LHCN-M2 (cell line): ENCODE data around the gene RSPRY1. TPM values are rescaled to one million over a fixed set of nuclear protein-coding genes. Genes with fewer than 3 reads are reported as not detected.
A peak's percentile ranks its signal among the peaks of the same experiment; 100 is the strongest.
"Not testable (repeated sequence)": the region's sequence is repeated elsewhere in the genome, so short reads cannot be mapped to it uniquely, and the experiment has no call there.

Experiments
- DNase-seq: peaks from one replicate; pipeline ENCODE4 v3.0.0-alpha.2; 2012; ENCODE audit warnings: low read depth
- total RNA-seq: library from RNA; depleted of rRNA; stranded (reverse); fragments of >200 nt; gene quantifications from 2 replicates; pipeline ENCODE4 v1.2.3, GENCODE V29; 2014

Gene RSPRY1
- total RNA-seq, 1 experiment from 2014 or later, result 34.9 TPM

DNA sequence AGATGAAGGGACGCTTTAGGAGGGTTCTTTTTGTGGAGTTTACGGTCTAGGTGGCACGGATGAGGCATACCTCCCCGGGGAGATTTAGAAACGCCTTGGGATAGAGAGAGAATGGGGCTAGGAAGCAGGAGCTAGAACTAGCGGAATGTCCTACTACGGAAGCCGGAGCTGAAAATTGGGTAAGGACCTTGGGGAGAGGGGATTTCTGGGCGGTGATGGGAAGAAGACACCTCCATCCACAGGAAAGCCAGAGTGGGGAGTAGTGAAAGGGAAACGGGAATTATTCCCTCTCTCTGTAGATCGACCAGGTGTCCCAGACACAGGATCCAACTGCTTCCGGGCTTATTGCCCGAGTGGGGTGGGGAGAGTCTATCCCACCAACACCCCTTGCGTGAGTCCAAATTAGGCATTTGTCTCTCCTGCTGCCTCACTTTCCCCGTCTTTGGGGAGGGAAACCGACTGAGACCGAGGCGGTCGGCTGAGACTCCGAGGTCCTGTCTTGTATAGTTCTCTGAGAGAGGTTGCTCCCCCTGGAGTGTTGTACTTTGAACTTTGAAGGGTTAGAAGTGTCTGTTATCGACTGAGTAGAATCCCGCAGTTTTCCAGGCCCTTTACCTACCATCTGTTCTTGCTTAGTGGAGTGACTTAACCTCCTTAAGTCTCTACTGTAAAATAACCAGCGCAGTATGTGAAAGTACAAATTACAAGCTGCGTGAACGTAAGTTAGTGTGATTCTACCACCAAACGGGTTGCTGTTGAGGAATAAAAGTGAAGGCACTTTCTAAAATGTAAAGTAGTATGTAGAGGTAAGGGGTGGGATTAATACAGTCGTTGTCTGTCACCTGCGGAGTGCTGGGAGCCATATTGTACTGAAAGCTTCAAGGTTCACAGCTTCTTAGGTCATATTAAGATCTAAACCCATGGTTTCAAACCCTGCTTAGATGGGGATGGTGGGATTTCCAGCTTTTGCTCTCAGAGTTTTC lies 1.0 kb downstream of the RSPRY1 start:
- no peak for DNase-seq

DNA sequence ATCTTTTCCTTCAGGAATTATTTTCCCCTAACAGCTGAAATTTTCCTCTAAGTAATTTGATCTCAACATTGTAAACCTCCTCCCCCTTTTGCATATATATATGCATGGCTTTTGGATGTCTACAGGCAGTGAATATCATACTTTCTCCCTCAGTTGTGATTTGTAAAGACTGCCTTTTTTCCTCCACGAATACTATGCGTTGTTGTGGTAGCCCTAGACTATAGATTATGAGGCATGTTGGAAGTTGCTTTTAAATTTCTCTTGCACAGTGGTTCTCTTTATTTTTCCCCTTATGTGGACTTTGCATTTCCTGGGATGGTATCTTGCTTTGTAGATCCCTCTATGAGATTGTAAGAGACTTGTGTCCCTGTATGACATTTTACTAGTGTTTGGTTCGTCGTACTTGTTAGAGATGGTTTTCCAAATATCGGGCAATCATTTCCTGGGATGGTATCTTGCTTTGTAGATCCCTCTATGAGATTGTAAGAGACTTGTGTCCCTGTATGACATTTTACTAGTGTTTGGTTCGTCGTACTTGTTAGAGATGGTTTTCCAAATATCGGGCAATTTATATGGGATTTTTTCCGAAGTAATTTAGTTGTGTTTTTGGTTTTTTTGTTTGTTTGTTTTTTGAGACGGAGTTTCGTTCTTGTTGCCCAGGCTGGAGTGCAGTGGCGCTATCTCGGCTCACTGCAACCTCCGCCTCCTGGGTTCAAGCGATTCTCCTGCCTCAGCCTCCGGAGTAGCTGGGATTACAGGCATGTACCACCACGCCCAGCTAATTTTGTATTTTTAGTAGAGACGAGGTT lies 2.0 kb downstream of the RSPRY1 start:
- DNase-seq, result not testable (repeated sequence)

DNA sequence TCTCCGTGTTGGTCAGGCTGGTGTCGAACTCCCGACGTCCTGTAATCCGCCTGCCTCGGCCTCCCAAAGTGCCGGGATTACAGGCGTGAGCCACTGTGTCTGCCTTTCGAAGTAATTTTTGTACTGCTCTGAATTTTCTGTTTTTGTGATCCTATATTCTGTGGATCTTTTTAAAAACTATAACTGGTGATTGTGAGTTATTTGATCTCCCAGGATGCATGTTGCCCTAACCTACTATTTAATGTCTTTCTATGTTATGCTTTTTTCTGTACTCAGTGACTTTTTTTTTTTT lies 2.5 kb downstream of the RSPRY1 start:
- DNase-seq, result no peak

DNA sequence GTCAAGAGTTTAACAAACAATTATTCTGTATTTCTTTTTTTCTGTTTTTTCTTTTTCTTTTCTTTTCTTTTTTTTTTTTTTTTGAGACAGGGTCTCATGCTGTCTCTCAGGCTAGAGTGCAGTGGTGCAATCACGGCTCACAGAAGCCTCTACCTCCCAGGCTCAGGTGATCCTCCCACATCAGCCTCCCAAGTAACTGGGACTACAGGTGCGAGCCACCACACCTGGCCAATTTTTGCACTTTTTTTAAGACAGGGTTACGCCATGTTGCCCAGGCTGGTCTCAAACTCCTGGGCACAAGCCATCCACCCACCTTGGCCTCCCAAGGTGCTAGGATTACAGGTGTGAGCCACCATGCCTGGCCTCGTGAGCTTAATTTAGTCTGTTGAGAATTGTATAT lies 3.4 kb downstream of the RSPRY1 start:
- not testable (repeated sequence) for DNase-seq

DNA sequence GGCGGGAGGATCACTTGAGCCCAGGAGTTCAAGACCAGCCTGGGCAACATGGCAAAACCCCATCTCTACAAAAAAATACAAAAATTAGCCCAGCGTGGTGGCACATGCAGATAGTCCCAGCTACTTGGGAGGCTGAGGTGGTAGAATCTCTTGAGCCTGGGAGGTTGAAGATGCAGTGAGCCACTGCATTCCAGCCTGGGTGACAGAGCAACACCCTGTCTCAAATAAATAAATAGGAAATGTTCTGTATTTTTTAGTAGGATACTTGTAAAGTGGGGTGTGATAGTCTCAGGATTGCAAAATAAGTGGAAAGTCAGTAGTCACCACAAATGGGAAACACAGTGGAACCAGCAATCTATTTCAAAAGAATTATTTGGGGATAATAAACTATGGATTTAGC lies 4.0 kb downstream of the RSPRY1 start:
- no peak for DNase-seq

DNA sequence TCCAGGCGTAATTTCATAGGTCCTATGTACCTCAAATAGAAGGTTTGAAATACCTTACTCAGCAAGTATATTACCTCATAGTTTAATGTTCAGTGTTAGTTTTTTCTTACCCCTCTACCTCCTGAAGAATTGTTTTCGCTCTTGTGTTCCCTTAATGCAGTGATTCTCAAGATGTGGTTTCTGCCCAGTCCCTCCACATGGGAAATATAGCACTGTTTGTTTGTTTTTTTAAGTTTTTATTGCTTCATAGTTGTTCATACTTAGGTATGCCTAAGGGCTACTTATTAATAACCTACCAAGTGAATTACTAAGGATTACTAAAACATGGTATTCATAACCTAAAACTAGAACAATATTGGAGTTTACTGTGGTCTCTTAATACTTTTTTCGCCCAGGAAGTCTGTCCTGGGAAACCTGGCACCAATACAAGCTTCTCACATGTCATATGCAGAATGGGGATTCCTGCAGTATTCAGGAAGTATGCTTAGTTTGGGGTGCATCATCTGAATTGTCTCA lies 5.0 kb downstream of the RSPRY1 start:
- peak; percentile 75 for DNase-seq

DNA sequence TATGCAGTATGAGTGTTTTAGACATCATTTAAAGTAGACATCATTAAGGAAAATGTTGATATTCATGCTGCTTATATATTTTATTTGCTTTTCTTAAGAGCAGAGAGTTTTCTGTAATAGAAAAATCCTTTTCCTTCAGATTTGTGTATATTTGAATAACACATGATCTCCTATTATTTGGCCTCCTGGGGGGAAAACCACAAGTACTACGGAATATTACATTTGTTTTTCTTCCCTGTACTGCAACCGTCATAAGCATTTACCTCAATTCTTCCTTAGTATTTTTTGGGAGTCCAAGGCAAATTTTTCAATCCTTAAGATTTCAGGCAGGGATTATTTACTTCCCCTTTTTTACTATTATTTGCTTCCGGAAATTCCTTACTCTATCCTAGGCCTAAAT lies 6.0 kb downstream of the RSPRY1 start:
- DNase-seq, result no peak

DNA sequence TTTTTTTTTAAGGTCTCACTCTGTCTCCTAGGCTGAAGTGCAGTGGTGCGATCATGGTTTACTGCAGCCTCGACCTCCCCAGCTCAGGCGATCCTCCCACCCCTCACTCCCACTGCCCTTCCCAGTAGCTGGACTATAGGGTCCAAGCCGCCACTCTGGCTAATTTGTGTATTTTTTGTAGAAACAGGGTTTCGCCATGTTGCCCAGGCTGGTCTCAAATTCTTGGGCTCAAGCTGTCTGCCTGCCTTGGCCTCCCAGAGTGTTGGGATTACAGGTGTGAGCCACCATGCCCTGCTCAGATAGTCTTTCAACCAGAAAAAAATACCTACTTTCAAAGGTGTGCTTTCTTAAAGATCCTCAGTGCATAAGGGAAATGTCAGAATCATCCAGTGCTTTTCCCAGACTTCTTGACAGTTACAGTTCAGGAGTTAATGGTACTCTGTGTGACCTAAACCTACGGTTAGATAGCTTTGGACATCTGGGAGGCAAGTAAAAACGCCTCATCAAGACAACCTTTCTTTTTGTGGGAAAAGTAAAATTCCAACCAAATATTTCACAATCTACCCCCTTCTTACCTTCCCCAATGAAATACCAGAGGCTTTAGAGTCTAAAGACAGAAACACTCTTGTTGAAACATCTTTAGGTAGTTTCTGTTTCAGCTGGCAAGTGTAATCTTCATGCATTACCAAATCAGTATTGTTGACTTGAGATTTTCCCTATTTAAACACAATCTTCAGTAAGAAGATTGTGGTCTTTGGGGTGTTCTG lies 6.8 kb downstream of the RSPRY1 start:
- no peak for DNase-seq

DNA sequence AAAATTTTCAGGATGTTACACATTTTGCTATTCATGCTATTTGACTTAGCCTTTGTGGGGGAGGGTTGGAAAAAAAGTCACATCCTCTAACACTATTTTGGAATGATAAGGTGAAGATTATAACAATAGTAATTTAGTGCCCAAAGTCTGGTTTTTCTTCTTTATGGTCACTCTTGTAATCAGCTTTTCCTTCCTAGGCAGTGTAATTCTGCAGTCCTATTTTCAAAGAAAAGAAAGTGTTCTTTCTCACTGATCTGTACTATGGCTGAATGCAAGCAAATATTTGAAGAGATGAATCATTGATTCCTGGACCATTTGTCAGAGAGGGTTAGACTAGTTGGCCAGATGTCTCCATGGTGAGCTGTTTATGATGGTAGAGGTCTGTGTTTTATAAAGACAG lies 8.4 kb downstream of the RSPRY1 start:
- peak; percentile 93 for DNase-seq

DNA sequence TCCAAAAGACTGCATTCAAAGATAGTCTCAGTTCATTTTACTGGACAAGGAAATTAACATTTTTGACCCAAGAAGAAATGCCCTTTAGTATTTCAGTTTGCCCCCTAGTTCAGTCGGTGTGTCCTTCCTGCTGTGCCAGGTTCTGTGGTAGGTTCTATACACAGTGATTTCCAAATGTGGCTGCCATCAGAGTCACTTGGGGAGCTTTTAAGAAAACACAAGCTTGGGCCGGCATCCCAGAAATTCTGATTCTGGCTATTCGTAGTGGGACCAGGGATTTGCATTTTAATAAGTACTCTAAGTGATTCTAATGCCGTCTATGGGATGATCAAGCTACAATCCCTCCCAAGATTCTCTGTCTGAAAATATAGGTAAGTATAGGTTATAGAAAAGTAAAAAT lies 10.2 kb downstream of the RSPRY1 start:
- no peak for DNase-seq

DNA sequence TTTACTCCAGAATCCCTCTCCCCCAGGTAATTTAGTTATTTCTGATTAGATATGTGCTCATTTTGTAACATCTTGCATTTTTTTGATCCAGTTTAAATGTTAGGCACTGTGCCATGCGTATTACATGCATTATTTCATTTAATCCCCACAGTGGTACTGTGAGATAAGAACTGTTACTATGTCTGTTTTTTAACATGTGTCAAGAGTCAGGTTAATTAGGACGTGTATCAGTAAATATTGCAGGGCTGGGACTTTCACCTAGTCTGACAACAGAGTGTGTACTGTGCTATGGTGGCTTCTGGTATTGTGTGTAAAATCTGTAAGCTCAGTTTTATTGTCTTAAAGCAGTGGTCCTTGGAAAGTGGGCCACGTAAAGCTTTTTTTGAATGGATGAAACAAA lies 10.6 kb downstream of the RSPRY1 start:
- no peak for DNase-seq

DNA sequence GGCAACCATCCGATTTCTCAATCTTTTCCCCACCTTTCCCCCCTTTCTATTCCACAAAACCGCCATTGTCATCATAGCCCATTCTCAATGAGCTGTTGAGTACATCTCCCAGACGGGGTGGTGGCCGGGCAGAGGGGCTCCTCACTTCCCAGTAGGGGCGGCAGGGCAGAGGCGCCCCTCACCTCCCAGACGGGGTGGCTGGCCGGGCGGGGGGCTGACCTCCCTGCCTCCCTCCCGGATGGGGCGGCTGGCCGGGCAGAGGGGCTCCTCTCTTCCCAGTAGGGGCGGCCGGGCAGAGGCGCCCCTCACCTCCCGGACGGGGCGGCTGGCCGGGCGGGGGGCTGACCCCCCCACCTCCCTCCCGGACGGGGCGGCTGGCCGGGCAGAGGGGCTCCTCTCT lies 14.2 kb downstream of the RSPRY1 start:
- DNase-seq, result not testable (repeated sequence)

DNA sequence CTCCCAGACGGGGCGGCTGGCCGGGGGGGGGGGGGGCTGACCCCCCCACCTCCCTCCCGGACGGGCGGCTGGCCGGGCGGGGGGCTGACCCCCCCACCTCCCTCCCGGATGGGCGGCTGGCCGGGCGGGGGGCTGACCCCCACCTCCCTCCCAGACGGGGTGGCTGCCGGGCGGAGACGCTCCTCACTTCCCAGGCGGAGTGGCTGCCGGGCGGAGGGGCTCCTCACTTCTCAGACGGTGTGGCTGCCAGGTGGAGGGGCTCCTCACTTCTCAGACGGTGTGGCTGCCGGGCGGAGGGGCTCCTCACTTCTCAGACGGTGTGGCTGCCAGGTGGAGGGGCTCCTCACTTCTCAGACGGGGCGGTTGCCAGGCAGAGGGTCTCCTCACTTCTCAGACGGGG lies 14.8 kb downstream of the RSPRY1 start:
- not testable (repeated sequence) for DNase-seq

DNA sequence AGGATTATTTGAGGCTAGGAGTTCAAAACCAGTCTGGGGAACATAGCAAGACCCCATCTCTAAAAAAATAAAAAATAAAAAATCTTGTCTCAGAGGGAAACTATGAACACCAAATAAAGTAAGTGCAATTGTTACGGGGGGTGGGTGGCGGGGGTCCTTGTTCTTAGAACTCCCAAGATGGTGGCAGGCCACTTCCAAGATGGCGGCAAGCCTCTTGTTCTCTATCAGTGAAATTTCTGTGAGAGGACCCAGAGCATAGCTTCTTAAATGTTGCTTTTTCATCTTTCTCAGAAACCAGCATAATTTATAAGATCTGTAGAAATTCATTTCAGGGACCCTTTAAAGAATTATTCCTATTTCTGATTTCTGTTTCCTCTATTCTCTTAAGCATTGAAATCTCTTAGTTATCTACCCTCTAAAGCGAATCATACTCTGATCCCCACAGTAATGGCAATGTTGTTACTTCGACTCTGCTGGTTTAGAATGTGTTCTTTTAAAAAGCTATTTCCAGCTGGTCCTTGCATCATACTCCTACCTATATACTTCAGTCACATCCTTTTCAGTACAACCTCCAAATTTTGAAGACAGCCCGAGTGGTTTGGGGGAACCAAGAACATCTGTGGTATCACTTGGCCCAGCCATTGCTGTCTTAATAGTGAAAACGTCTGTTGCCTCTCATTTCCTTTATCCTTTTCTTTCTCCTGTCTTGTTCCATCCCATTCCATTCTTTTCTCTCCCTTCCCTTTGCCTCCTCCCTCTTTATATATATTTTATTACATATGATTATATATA lies 16.2 kb downstream of the RSPRY1 start:
- DNase-seq, result no peak

DNA sequence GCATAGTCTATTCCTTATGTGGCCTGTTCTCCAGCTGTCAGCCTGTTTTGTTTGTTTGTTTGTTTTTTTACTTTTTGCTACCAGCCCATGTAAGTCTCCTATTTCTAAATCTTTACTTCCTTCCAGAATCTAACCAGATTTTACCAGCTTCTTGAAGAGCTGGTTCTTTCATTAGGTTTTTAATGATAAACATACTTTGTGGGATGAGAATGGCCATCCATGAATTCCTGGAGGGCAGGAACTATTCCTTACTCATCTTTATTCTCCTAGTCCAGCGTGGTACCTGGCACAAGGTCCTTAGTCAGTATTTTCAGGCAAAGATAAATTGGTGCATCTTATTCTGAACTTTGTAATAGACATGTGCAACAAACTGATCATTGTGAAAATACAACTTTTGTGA lies 17.3 kb downstream of the RSPRY1 start:
- DNase-seq, result no peak

DNA sequence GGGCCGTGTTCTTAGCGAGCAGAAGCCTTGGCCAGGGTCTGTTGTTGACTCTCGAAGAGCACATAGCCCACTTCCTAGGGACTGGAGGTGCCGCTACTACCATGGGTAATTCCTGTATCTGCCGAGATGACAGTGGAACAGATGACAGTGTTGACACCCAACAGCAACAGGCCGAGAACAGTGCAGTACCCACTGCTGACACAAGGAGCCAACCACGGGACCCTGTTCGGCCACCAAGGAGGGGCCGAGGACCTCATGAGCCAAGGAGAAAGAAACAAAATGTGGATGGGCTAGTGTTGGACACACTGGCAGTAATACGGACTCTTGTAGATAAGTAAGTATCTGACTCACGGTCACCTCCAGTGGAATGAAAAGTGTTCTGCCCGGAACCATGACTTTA lies 18.5 kb downstream of the RSPRY1 start:
- DNase-seq, result no peak

DNA sequence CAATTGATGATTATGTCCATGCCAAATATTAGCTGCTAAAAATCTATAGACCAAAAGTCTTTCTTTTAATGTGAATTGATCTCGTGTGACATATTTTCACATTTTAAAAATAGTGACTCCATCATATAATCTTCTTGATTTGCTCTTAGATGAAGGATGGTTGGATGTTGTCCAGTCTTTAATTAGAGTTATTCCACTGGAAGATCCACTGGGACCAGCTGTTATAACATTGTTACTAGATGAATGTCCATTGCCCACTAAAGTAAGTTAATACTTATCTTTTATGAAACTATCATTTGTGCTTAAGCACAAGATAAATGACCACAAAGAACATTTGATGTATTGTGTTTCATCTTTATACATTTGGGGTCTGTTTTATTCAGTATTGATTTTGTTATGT lies 22.8 kb downstream of the RSPRY1 start:
- DNase-seq, result peak; percentile 37

DNA sequence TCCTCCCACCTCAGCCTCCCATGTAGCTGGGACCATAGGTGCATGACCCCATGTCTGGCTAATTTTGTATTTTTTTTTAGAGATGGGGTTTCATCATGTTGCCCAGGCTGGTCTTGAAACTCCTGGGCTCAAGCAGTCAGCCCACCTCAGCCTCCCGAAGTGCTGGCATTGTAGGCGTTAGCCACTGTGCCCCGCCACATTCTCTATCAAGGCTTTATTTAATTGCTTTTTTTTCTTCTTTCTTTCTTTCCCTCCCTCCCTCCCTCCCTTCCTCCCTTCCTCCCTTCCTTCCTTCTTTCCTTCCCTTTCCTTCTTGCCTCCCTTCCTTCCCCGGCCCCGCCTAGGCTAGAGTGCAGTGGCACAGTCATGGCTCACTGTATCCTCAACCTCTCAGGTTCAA lies 23.7 kb downstream of the RSPRY1 start:
- DNase-seq, result no peak

DNA sequence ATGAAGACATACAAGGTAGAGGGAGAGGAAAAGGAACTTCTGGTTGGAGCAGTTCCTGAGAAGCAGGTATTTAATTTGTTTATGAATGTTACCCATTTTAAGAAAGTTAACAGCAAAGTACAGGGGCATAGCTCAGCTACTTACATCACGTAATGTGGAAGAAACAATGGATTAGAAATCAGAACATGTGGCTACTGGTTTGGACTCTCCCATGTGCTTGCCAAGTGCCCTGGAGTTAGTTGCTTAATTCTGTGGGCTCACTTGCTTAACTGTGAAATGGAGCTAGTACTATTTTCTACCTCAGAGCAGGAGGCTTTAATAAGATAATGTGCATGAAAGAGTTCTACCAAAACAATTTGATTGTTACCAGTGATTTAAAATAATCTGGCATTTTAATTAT lies 27.3 kb downstream of the RSPRY1 start:
- no peak for DNase-seq

DNA sequence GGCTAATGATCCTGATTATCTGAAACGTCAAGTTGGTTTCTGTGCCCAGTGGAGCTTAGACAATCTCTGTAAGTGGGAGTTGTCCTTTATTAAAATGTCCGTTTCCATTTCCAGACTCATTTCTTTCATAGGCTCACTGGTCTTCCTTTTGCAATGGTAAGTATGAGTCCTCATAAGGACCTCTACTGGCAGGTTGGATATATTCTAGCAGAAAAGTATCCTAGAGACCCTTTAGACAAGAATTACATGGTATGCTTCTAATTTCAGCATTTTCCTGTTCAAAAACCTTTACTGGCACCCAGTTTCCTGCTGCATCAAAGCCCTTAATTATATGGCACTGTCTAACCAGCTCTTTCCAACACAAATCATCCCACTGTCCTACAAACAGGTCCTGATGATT lies 30.8 kb downstream of the RSPRY1 start:
- no peak for DNase-seq

DNA sequence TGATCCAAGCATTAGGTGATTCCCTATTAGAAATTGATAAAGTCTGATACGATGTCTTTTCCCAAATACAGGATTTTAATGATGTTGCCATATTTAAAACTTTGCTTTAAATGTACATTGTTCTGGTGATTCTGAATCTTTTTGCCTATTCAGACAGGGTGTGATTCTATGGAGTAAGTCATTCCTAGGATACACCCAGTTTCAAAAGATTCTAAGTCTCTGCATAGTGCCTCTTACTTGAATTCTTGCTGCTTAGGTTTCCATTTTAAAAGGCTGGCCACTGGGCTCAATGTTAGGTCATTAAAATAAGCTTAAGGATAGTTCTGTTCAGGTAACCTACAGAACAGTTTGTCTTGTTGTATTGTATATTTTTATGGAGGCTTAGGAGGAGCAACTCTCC lies 36.9 kb downstream of the RSPRY1 start:
- DNase-seq, result no peak
